GM03348 (cell line): ENCODE measurements around the gene GORASP1.

Experiments used
- DNase-seq: peaks from one replicate; pipeline ENCODE4 v3.0.0; 2012; ENCODE audit warnings: low spot score

Gene GORASP1

GRCh38 chr3:39107388-39108199 is at the start of gene GORASP1, which contains the start of gene TTC21A:
TSS of gene GORASP1 (minus strand) at chr3:39107627. CDS start at chr3:39107541, 86 bp downstream.
TSS of gene TTC21A (plus strand) at chr3:39107680. CDS start at chr3:39107838, 158 bp downstream.
- peak; percentile 96 for DNase-seq

DNA sequence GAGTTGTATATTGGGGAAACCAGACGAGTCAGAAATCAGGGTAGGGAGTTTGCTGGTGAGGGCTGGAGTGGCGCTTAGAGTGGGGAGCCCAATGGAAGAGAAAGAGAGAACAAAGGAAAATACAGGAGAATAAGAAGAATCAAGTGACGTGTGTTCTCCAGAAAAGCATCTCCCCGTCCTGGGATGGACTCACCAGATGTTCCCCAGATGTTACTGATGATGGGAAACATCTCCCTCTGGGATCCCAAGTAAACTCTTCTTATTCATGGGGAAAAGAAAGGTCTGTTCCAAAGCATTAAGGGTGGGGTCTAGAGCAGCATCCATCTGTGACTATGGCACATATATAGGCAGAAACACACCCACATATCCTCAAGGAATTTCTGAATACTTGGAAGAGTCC is 49.0 kb upstream of the GORASP1 start:
- no peak for DNase-seq

DNA sequence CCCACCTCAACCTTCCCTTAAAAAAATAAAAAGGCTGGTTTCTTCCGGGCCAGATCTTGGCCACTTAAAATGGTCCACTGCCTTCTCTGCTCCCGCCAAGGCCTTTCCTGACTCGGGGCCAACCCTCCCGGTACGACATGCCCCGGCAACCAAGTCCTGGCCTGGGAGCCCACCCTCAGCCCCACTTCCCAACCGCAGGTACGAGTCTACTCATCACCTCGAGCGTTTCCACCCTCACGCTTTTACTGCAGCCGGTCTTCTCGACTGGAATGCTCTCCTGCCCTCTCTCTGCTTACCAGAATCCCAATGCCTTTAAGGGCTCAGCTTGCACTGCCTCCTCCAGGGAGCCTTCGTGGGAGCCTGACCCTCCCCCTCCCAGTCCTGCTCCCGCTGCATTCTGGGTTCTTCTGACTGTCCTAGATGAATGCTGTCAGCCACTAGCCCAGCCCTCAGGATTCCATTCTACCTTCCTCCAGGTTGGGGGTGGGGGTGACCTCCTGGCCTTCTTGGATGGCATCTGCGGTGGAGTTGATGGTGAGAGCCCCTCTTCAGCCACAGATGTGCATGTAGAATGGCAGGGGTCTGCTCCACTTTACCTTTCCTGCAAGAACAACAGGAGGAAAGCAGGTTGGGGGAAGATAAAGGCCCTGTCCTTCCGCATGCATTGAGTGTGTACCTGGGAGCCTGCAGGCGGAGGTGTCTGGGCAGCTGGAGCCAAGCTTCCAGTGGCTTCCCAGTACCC is 47.0 kb upstream of the GORASP1 start:
- DNase-seq = no peak

- no peak for DNase-seq
Observed at GRCh38 chr3:39153977-39154279, 46.5 kb upstream of the GORASP1 start.

DNA sequence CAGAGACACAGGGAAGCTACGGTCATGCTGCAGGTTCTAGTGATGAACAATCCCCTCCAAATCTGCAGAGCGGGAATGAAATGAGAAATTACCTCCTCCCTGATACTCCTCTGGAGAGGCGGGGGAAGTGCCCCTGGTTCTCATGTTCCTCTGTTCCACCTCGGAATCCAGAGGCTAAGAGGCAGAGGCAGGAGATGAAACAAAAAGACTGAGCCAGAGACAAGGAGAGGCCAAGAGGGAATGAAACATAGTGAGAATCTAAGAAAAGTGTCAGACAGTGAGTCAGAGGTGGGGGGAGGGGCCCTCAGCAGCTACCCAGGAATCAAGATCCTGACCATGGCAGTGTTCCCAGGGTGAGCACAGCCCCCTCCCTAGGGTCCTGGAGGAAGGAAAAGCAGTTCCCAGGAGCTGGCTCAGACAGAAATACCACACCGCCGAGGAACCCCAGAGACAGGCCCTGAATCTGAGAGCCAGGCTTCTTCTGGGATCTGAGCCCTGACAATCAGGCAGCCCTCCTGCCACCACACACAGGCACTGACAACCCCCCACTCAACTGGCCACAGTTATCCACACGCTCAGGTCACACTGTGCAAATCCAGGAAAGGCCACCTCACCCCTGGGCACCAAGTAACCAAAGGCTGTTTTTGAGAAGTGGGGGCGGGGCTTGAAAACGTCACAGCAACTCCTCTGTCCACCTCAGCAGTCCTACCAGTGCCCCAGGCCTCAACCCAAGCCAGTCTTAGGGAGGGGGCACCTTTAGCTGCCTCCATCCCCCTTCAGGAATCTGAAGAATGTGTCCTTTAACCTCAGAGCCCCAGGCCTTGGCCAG is 43.6 kb upstream of the GORASP1 start:
- peak; percentile 92 for DNase-seq

- DNase-seq = no peak
Observed at GRCh38 chr3:39150148-39150802, 42.8 kb upstream of the GORASP1 start.

DNA sequence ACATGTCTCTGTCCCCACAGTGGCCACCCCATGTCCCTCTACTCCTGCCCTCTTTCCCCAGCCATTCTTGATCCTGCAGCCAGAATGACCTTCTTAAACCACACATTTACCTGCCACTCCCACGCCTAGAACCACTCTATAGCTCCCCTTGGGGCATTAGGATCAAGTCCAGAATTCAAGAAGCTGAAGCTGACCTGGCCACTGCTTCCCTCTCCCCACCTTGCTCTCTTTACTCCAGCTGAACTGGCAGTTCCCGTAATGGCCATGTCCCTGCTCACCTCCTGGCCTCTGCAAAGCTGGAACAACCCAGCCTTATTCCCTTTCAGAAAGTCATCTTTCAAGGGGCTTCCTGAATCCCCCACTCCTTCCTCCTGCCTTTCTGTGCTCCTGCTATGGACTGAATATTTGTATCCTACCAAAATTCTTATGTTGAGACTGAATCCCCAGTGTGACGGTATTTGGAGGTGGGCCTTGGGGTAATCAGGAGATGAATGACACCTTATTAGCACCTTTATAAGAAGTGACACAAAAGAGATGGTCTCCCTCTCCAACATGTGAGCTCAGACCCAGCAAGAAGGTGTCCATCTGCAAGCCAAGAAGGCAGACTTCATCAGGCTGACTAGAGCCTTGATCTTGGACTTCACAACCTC is 42.2 kb upstream of the GORASP1 start:
- DNase-seq = no peak

DNA sequence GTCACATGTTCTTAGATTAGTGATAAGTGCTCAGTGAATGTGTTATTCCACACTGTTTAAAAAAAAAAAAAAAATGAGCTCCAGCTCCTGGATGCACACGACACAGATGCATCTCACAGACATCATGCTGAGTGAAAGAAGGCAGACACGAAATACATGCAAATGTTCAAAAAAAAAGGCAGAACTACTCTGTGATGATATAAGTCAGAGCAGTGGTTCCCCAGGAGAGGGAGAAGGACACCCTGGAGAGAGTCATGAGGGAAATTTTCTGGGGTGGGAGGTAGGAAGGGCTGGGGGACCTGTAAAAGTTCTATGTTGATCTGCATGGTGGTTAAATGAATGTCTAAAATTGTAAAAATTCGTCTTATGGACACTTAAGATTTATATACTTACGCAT is 41.6 kb upstream of the GORASP1 start:
- DNase-seq = no peak

DNA sequence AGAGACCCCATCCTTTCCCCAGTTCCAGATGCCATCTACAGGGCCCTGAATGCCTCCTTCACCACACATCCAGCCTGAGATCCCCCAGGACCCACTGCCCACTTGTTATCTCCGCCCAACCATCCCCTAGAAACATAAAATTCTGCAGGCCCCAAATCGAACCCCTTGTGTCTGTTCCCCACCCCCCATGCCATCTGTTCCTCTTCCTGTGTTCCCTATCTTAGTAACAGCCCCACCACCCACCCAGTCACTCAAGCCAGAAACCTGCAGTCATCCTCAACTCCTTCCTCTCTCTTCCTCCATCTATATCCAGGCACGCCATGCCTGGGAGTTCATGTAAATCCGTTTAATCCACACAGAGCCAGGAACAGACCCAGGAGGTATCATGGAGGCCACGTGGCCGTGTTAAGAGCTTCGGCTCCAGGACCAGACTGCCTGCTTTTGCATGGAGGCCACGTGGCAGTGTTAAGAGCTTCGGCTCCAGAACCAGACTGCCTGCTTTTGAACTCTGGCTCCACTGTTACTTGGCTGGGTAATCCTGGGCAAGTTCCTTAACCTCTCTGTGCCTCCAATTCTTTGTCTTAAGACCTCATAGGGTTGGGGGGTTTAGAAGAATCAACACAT is 41.1 kb upstream of the GORASP1 start:
- DNase-seq = no peak

- peak; percentile 37 for DNase-seq
Observed at GRCh38 chr3:39147711-39148434, 40.4 kb upstream of the GORASP1 start.

- peak; percentile 92 for DNase-seq
Observed at GRCh38 chr3:39146611-39147591, 39.5 kb upstream of the GORASP1 start.

DNA sequence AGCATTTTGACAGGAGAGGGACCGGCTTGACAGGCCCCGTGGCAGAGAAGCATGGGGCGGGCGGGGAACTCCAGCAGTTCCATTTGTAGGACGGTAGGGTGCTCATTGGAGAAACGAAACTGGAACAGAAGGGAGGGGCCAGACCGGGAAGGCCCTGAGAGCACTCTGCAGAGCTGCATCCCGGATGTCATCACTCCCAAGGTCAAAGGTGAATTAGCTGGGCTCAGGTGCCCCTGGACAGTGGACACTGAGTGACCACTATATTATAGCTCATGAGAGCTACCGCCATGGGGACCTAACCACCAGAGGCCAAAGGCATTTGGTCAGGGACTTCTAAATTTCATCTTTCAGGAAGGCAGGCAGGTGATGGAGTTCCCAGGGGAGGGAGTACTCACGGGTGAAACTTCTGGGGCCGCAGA is 38.7 kb upstream of the GORASP1 start:
- DNase-seq = peak; percentile 51

- DNase-seq = no peak
Observed at GRCh38 chr3:39144748-39145380, 37.4 kb upstream of the GORASP1 start.

- no peak for DNase-seq
Observed at GRCh38 chr3:39144095-39144747, 36.8 kb upstream of the GORASP1 start.

DNA sequence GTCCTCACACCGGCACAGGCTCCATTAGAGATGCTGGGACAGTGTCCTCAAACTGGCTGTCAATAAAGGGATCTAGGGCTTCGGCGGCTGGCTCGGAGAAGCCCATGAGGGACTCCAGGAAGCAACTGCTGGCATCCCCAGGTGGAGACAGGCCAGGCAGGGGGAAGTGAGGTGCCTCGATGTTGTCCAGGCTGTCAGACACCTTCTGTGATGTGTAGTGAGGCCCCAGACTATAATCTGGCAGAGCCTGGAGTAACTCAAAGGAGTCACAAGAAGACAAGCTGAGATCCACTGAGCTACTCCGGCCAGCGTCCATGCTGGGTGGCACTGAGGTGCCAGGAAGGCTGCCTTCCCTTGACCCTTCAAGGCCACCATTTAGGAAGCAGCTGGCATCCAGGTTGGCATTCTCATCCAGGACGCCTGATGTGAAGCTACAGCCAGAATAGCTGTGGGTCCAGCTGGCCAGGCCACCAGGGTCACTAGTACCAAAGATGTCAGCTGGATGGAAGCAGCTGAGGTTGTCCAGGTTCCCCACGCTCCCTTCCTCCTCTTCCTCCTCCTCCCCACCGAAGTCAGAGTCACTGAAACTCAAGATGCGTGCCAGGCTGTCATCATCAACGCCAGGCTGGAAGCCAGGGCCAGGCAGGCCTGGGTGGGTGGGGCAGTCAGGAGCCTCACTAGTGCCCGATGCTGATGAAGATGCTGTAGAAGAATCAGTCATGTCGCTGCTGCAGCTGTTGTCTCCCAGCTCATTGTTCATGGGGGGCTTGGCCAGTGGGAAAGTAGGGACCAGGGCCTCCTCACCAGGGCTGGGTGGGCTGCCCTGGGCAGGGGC is 35.8 kb upstream of the GORASP1 start:
- DNase-seq = no peak

DNA sequence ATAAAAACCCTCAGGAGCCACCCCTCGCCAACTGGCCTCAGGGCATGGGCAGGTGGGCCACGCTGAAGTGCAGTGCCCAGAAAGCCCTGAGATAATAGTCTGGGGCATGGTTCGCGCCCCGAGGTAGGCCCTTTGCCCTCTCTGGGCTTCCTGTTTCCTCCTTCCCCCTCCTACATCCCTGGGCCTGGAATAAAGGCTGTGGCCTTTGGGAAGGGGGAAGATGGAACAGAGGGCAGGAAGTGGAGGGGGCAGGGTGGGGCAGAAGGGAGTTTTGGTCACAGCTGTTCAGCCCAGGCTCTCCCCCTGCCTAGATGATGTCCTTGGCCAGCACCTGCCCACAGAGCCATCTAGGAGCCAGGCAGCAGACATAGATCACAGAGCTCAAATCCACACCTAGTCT is 34.6 kb upstream of the GORASP1 start:
- DNase-seq = no peak
